HuH-7.5 (cell line): ENCODE data around the gene SRSF1.
"Not testable (repeated sequence)": the region's sequence is repeated elsewhere in the genome, so short reads cannot be mapped to it uniquely, and the experiment has no call there.

Experiments used
- DNase-seq: peaks from one replicate; pipeline ENCODE4 v3.0.0; 2011; ENCODE audit warnings: low spot score

The SRSF1 gene

GRCh38 chr17:58006924-58007780, at the start of gene SRSF1:
Gene SRSF1 (minus strand): TSS chr17:58007246. CDS start chr17:58007137, 109 bp downstream.
- DNase-seq: peak; percentile 86

GRCh38 chr17:58056476-58056875, 49.4 kb upstream of the SRSF1 start:
- no peak for DNase-seq

- no peak for DNase-seq
Measured at GRCh38 chr17:58054641-58055040, 47.6 kb upstream of the SRSF1 start.

GRCh38 chr17:58052945-58053715, 46.1 kb upstream of the SRSF1 start:
- no peak for DNase-seq

GRCh38 chr17:58052407-58052806, 45.4 kb upstream of the SRSF1 start:
- no peak for DNase-seq

- DNase-seq: no peak
Measured at GRCh38 chr17:58051468-58051867, 44.4 kb upstream of the SRSF1 start.

GRCh38 chr17:58050966-58051365, 43.9 kb upstream of the SRSF1 start:
- no peak for DNase-seq

GRCh38 chr17:58049533-58049932, 42.5 kb upstream of the SRSF1 start:
- DNase-seq: no peak

GRCh38 chr17:58047376-58048150, 40.5 kb upstream of the SRSF1 start:
- DNase-seq: no peak

- no peak for DNase-seq
Measured at GRCh38 chr17:58046239-58047094, 39.4 kb upstream of the SRSF1 start.

- DNase-seq: not testable (repeated sequence)
Measured at GRCh38 chr17:58044256-58044655, 37.2 kb upstream of the SRSF1 start.

GRCh38 chr17:58043221-58044181, 36.5 kb upstream of the SRSF1 start:
- DNase-seq: no peak

- DNase-seq: no peak
Measured at GRCh38 chr17:58041161-58041560, 34.1 kb upstream of the SRSF1 start.

- DNase-seq: no peak
Measured at GRCh38 chr17:58040386-58040785, 33.3 kb upstream of the SRSF1 start.

- DNase-seq: no peak
Measured at GRCh38 chr17:58039975-58040374, 32.9 kb upstream of the SRSF1 start.

GRCh38 chr17:58032691-58033415, 25.8 kb upstream of the SRSF1 start:
- DNase-seq: no peak

GRCh38 chr17:58028578-58028977, 21.5 kb upstream of the SRSF1 start:
- no peak for DNase-seq

GRCh38 chr17:58020401-58020800, 13.4 kb upstream of the SRSF1 start:
- DNase-seq: no peak

- no peak for DNase-seq
Measured at GRCh38 chr17:58019521-58019920, 12.5 kb upstream of the SRSF1 start.

GRCh38 chr17:58019039-58019438, 12.0 kb upstream of the SRSF1 start:
- no peak for DNase-seq
